Thyroid gland (tissue), 4 donors: ENCODE data around the gene PCNX1. TPM values are rescaled to one million over a fixed set of nuclear protein-coding genes. Genes with fewer than 3 reads are reported as not detected.
"Not testable (repeated sequence)": the region's sequence is repeated elsewhere in the genome, so short reads cannot be mapped to it uniquely, and the experiment has no call there.

Experiments used
- DNase-seq, 2 donors: peaks; one replicate each; pipeline ENCODE4 v3.0.0-alpha.2; 2019
- H3K27ac ChIP-seq, 3 donors: fragments of 200-600 bp; sonication (generic); 1 replicate in 2 of 3; 2 replicates in 1 of 3; pipeline ENCODE4 v1.5.1; 2016 to 2019; ENCODE audit warnings: mild to moderate bottlenecking in 1 of 3, moderate library complexity in 1 of 3
- H3K27me3 ChIP-seq: fragments of 200-600 bp; sonication (generic); one replicate; pipeline ENCODE4 v1.5.1; 2019
- H3K36me3 ChIP-seq, 2 donors: fragments of 200-600 bp; sonication (generic); one replicate each; pipeline ENCODE4 v1.5.1; 2016 to 2019
- H3K4me1 ChIP-seq, 2 donors: fragments of 200-600 bp; sonication (generic); one replicate each; pipeline ENCODE4 v1.5.1; 2017 to 2019
- H3K4me3 ChIP-seq, 3 donors: fragments of 200-600 bp; sonication (generic); replicated peaks in 1 of 3; 1 replicate in 2 of 3; 2 replicates in 1 of 3; pipeline ENCODE4 v1.5.1; 2016; ENCODE audit warnings: mild to moderate bottlenecking in 1 of 3
- H3K9me3 ChIP-seq: fragments of 200-600 bp; sonication (generic); one replicate; pipeline ENCODE4 v1.5.1; 2017
- CTCF ChIP-seq, 6 experiments: fragments of 200-600 bp in 3 of 6; fragments of 450-650 bp in 3 of 6; sonication (generic) in 3 of 6; IDR thresholded peaks; one replicate each; pipeline ENCODE4 v1.5.1; 2016 to 2019; ENCODE audit warnings: antibody characterized with exemption in 6 of 6, mild to moderate bottlenecking in 2 of 6, inconsistent platforms in 1 of 6, moderate library complexity in 1 of 6
- POLR2A ChIP-seq, 2 donors: fragments of 450-650 bp; IDR thresholded peaks; one replicate each; pipeline ENCODE4 v1.6.1; 2017; ENCODE audit warnings: antibody characterized with exemption in 2 of 2, mild to moderate bottlenecking in 2 of 2, moderate library complexity in 1 of 2
- WGBS, 2 donors: methylation state at CpG; one replicate each; pipeline ENCODE4 v1.1.5; 2017; 5-methylcytosine and 5-hydroxymethylcytosine counted together
- intact Hi-C: fragments of 100-400 bp; cut with DNase I; formaldehyde crosslinking; loops from one replicate; pipeline ENCODE4 v1.15.1; 2023
- total RNA-seq, 4 donors: library from RNA; depleted of rRNA; stranded (reverse); fragments of >200 nt; gene quantifications; one replicate each; pipeline ENCODE4 v1.2.3, GENCODE V29; 2016

The PCNX1 gene
- total RNA-seq, 4 donors from 2014 or later: 43.8 to 78.5 (median 69.7) TPM

GRCh38 chr14:71005076-71005475, 97.8 kb downstream of the PCNX1 start:
- WGBS, 2 donors: 94 to 97% methylated on average over 4 of the region's 4 CpGs
- peaks cover 0 to 7% of the 10 kb centered on the region in 2 donors for H3K36me3 ChIP-seq
- H3K4me3 ChIP-seq: no peak overlapping the region
- no peaks in the 10 kb centered on the region for H3K9me3 ChIP-seq
- DNase-seq: no peak
- no peaks in the 10 kb centered on the region for H3K4me1 ChIP-seq
- intact Hi-C loops: no loop called here
- no peaks in the 10 kb centered on the region for H3K27me3 ChIP-seq
- no peak overlapping the region for H3K27ac ChIP-seq
- TF ChIP-seq POLR2A (IDR thresholded peaks at IDR 0.05) (no peak), CTCF (IDR thresholded peaks at IDR 0.05) (no peak)

GRCh38 chr14:71006200-71006563, 98.9 kb downstream of the PCNX1 start:
- WGBS, 2 donors: 70 to 82% methylated on average over 2 of the region's 2 CpGs
- no peak overlapping the region for H3K4me3 ChIP-seq

GRCh38 chr14:71011479-71011878, 104.2 kb downstream of the PCNX1 start:
- Histone ChIP-seq H3K36me3 (peaks cover 0 to 5% of the 10 kb centered on the region in 2 donors), H3K27me3 (no peaks in the 10 kb centered on the region), H3K9me3 (no peaks in the 10 kb centered on the region), H3K4me3 (no peak overlapping the region), H3K4me1 (no peaks in the 10 kb centered on the region), H3K27ac (no peak overlapping the region)
- WGBS, 2 donors: 88 to 93% methylated on average over 1 of the region's 1 CpG
- intact Hi-C loops: no loop called here
- no peak for TF ChIP-seq CTCF (IDR thresholded peaks at IDR 0.05)
- no peak for TF ChIP-seq POLR2A (IDR thresholded peaks at IDR 0.05)
- no peak for DNase-seq

More at GRCh38 chr14:71006200-71006563, 98.9 kb downstream of the PCNX1 start:
- Histone ChIP-seq H3K4me1 (no peaks in the 10 kb centered on the region), H3K9me3 (no peaks in the 10 kb centered on the region), H3K27me3 (no peaks in the 10 kb centered on the region), H3K36me3 (peaks cover 0 to 7% of the 10 kb centered on the region in 2 donors), H3K27ac (no peak overlapping the region)
- DNase-seq: no peak
- intact Hi-C loops: no loop called here
- TF ChIP-seq CTCF (IDR thresholded peaks at IDR 0.05): no peak
- TF ChIP-seq POLR2A (IDR thresholded peaks at IDR 0.05): no peak

- DNase-seq: no peak
- TF ChIP-seq CTCF (IDR thresholded peaks at IDR 0.05) (no peak), POLR2A (IDR thresholded peaks at IDR 0.05) (no peak)
- Histone ChIP-seq H3K9me3 (no peaks in the 10 kb centered on the region), H3K27me3 (no peaks in the 10 kb centered on the region), H3K27ac (no peak overlapping the region), H3K36me3 (peaks cover 0 to 5% of the 10 kb centered on the region in 2 donors), H3K4me3 (no peak overlapping the region), H3K4me1 (no peaks in the 10 kb centered on the region)
- intact Hi-C loops: no loop called here
- 97 to 99% methylated on average over 4 of the region's 4 CpGs for WGBS, 2 donors
Measured at GRCh38 chr14:71012888-71013287, 105.6 kb downstream of the PCNX1 start.

- peaks cover 0 to 5% of the 10 kb centered on the region in 2 donors for H3K36me3 ChIP-seq
- H3K9me3 ChIP-seq: no peaks in the 10 kb centered on the region
- H3K27me3 ChIP-seq: no peaks in the 10 kb centered on the region
- no peaks in the 10 kb centered on the region for H3K4me1 ChIP-seq
- WGBS, 2 donors: 3 to 39% methylated on average over 1 of the region's 1 CpG
- no peak for TF ChIP-seq CTCF (IDR thresholded peaks at IDR 0.05)
- TF ChIP-seq POLR2A (IDR thresholded peaks at IDR 0.05): no peak
- intact Hi-C loops: no loop called here
- no peak overlapping the region for H3K27ac ChIP-seq
- H3K4me3 ChIP-seq: no peak overlapping the region
- no peak for DNase-seq
Measured at GRCh38 chr14:71013551-71014192, 106.4 kb downstream of the PCNX1 start.

GRCh38 chr14:71019917-71020316, 112.7 kb downstream of the PCNX1 start:
- H3K4me3 ChIP-seq, H3K36me3 ChIP-seq, intact Hi-C loops, DNase-seq, H3K4me1 ChIP-seq, H3K9me3 ChIP-seq, H3K27ac ChIP-seq, H3K27me3 ChIP-seq: not testable (repeated sequence)
- WGBS, 2 donors: 98 to 100% methylated on average over 3 of the region's 3 CpGs
